ENCODE results near the gene SRCAP.
"Not testable (repeated sequence)": the region's sequence is repeated elsewhere in the genome, so short reads cannot be mapped to it uniquely, and the experiment has no call there.

The SRCAP gene

GRCh38 chr16:30664616-30665109 is 34.3 kb upstream of the SRCAP start:
- DNase-seq = no peak

DNA sequence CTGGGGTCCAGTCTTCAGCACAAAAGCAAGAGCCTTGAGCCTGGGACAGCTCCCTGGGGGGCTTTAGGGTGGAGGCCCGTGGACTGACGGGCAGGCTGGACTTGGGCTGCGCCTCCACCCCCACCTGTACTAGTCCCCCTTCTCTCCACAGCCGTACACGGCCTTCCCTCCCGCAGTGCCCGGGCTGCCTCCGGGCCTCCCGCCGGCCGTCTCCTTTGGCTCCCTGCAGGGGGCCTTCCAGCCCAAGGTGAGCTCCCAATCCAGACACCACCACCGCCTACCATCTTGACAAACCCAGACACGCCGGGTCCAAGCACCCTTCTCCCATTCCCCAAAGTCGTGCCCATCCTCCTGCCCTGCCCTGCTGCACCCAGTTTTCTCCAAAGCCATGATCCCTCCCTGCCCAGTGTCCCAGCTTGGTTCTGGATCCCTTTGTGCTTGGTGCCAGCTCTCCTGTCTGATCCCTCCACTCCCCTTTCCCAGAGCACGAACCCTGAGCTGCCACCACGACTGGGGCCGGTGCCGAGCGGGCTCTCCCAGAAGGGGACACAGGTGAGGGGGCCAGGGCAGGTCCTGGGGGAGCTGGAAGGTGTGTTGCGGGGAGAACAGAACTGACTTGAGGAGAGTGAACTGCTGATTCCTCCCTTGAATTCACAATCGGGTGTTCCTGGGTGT is 33.7 kb upstream of the SRCAP start:
- DNase-seq = no peak

GRCh38 chr16:30665830-30666190 is 33.2 kb upstream of the SRCAP start:
- no peak for DNase-seq

GRCh38 chr16:30666681-30667080 is 32.3 kb upstream of the SRCAP start:
- DNase-seq = no peak

GRCh38 chr16:30667361-30667905 is 31.5 kb upstream of the SRCAP start:
- no peak for DNase-seq

GRCh38 chr16:30668393-30668792 is 30.6 kb upstream of the SRCAP start:
- no peak for DNase-seq

GRCh38 chr16:30669026-30669902 is 29.7 kb upstream of the SRCAP start:
- DNase-seq = no peak

GRCh38 chr16:30669903-30670824 is 28.8 kb upstream of the SRCAP start:
- DNase-seq = no peak

- no peak for DNase-seq
These were observed 23.8 kb upstream of the SRCAP start for GRCh38 chr16:30675143-30675542.

GRCh38 chr16:30677931-30678585 is 20.9 kb upstream of the SRCAP start:
- no peak for DNase-seq

GRCh38 chr16:30678586-30678970 is 20.4 kb upstream of the SRCAP start:
- no peak for DNase-seq

DNA sequence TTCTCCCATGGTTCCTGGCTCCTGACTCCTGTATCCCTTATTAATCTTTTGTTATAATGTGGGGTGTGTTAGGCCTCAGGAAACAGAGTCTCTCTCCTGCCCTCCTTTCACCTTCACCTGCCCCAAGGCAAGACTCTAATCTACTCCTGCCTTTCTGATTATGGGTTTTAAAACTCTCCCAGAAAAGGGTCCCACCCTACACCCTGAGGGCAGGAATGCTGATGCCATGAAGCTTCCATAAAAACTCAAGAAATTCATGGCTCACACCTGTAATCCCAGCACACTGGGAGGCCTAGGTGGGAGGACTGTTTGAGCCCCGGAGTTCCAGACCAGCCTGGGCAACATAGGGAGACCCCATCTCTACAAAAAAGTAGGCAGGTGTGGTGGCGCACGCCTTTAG is 18.6 kb upstream of the SRCAP start:
- DNase-seq = no peak

GRCh38 chr16:30688701-30689100 is 10.3 kb upstream of the SRCAP start:
- DNase-seq = no peak

- no peak for DNase-seq
These were observed 7.1 kb upstream of the SRCAP start for GRCh38 chr16:30691907-30692306.

DNA sequence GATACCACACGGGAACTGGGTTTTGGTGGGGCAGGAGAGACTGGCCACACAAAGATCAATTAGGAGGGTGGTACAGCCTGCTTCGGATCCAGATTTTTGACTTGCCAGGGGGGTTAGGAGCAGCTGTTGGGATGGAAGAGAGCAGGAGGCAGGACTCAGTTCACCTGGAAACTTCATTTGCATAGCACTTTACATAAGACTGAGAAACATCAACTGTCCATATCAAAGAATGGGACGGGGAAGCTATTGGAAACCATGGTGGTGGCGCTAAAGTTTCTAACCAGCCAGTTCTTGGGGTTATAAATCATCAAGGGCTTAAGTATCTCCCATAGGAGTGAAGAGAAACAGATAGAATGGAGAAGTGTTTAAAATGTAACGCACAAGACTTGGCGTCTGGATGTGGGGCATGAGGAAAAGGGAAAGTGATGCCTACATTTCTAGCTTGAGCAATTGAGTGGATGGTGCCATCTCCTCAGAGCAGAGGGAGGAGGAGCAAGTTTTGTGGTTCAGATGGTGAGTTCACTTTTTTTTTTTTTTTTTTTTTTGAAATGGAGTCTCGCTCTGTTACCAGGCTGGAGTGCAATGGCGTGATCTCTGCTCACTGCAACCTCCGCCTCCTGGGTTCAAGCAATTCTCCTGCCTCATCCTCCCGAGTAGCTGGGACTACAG is 6.4 kb upstream of the SRCAP start:
- no peak for DNase-seq

DNA sequence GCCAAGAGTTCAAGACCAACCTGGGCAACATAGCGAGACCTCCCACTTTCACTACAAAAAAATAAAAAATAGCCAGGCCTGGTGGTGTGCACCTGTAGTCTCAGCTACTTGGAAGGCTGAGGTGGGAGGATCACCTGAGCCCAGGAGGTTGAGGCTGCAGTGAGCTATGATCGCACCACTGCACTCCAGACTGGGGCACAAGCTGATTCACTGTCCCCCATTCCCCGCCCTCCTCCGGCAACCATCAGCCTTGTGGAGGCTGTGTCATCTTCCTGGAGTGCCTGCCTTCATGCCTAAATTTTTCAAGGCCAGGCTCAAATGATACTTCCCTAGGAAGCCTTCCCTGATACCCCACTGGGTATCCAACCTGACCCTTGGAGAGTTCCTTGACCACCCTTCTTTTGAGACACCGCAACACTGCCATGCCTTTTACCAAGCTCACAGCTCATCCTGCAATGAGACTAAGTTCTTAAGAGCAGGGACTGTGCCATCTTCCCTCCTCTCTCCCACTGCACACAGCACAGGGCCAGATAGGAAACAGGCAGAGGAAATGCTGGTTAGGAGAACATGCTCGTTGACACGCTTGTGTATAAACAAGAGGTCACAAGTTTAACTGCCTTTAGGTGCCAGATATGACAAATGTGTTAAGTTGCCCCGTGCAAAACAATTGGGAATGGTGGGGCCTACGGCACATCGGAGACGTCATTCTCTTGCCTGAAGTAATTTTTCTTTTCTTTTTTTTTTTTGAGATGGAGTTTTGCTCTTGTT is 3.9 kb upstream of the SRCAP start:
- DNase-seq = no peak

DNA sequence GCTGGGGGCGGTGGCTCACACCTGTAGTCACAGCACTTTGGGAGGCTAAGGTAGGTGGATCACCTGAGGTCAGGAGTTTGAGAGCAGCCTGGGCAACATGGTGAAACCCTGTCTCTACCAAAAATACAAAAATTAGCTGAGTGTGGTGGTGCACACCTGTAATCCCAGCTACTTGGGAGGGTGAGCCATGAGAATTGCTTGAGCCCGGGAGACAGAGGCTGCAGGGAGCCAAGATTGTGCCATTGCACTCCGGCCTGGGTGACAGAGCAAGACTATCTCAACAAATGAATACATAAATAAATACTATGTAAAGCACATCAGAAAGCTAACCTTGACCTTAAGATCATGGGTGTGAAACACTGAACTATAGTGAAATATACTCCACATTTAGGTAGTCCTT is 2.3 kb upstream of the SRCAP start:
- DNase-seq = not testable (repeated sequence)

GRCh38 chr16:30697264-30698138 is 1.5 kb upstream of the SRCAP start:
- DNase-seq = no peak

DNA sequence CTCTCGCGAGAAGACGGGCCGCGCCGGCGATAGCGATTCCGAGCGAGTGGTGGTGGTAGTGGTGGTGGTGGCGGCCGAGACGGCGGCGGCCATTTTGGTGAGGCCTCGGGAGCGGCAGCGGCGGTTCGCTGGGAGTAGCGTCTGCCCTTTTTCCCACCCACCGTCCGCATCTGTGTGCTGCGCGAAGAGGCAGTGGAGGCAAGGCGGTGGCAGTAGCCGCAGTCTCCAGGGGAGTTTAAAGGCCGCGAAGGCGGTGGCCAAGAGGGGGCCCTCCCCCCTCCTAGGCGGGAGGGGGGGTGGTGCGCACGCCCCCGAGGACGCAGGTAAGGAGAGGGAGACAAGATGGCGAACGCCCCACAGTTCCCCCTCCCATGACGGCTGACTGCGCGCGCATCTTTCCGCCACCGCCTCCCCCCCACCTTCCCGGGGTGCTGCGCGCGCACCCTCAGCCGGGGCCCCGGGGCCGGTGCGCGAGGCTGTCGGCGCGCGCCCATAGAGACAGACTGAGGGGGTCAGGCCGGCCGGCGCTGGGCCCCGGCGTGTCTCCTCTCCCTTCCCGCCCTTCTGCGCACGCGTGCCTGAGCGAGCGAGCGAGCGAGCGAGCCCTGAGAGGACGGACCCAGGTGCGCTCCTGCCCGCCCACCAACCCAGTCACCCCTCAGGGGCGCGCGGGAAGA is 694 bp upstream of the SRCAP start:
- peak; percentile 100 for DNase-seq

Measured in right hindlimb (tissue), 1 donor.